ENCODE data around the gene MCM3AP.

DNA sequence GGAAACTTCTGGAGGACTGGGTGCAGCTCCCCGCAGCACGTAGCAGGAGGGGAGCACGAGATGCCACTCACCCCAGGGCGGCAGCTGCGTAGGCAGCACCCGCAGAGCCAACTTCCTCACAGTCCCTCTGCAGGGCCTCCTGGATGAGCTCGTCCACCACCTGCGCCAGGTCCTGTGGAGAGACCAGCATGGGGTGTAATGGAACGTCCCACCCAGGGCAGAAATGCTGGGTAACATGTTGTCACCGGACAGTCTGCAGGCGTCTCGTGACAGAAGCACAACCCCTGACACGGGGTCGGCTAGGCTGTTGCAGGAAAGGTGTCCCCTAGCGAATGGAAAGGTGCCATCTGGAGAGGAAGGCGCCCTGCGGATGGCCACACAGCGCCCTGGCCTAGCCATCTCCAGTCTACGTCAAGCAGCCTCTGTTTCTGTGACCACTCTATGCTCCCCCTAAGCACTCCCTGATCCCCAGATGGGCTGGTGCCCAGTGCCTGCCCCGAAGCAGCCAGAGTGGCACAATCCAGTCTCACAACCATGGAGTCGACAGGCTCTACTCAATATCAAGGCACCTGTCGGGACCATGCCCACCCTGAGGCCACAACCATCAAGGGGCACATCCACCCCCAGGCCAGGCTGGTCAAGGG lies 21.2 kb downstream of the MCM3AP start:
- TF ChIP-seq, protein P1, sequence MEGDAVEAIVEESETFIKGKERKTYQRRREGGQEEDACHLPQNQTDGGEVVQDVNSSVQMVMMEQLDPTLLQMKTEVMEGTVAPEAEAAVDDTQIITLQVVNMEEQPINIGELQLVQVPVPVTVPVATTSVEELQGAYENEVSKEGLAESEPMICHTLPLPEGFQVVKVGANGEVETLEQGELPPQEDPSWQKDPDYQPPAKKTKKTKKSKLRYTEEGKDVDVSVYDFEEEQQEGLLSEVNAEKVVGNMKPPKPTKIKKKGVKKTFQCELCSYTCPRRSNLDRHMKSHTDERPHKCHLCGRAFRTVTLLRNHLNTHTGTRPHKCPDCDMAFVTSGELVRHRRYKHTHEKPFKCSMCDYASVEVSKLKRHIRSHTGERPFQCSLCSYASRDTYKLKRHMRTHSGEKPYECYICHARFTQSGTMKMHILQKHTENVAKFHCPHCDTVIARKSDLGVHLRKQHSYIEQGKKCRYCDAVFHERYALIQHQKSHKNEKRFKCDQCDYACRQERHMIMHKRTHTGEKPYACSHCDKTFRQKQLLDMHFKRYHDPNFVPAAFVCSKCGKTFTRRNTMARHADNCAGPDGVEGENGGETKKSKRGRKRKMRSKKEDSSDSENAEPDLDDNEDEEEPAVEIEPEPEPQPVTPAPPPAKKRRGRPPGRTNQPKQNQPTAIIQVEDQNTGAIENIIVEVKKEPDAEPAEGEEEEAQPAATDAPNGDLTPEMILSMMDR (IDR thresholded peaks at IDR 0.05; ENCODE audit: borderline replicate concordance, extremely low read depth, low read length, poor library complexity, severe bottlenecking) = no peak
- no peak for TF ChIP-seq EZH2 (IDR thresholded peaks at IDR 0.05; ENCODE audit: borderline replicate concordance, low read depth, low read length, severe bottlenecking)
